ENCODE measurements around the gene PPP2R3A.

The PPP2R3A gene

GRCh38 chr3:135975053-135975452 is 9.5 kb downstream of the PPP2R3A start:
- Histone ChIP-seq H2BK15ac (ENCODE audit: low read length) (no peak overlapping the region), H2BK120ac (ENCODE audit: low read depth, low read length) (no peak overlapping the region), H4K91ac (ENCODE audit: low read depth, low read length, poor library complexity) (no peak overlapping the region), H3K18ac (ENCODE audit: low read length) (no peak overlapping the region), H3K23ac (ENCODE audit: low read depth, low read length, poor library complexity) (no peak overlapping the region), H3K9me3 (replicated peaks in 1 of 2; ENCODE audit: control insufficient read depth in 2 of 2, insufficient read depth in 1 of 2, low read depth in 1 of 2, low read length in 2 of 2) (no peaks in the 10 kb centered on the region), H3K4me1 (ENCODE audit: control insufficient read depth in 2 of 2, insufficient read depth in 1 of 2, low read depth in 1 of 2, low read length in 2 of 2) (peaks cover 6 to 13% of the 10 kb centered on the region in 2 donors), H3K4me2 (ENCODE audit: insufficient read depth, low read length, poor library complexity, severe bottlenecking) (no peak overlapping the region), H3K9ac (ENCODE audit: low read depth, low read length, poor library complexity) (no peak overlapping the region), H3K27ac (replicated peaks; ENCODE audit: low read length) (no peak overlapping the region), H3K79me1 (ENCODE audit: low read depth, low read length) (no peaks in the 10 kb centered on the region), H2BK5ac (ENCODE audit: low read length) (no peak overlapping the region), H3K14ac (ENCODE audit: low read length) (no peak overlapping the region), H3K4me3 (ENCODE audit: low read length in 2 of 2) (no peak overlapping the region), H3K4ac (ENCODE audit: low read length) (no peak overlapping the region), H2AFZ (ENCODE audit: low read length) (no peak overlapping the region), H2BK12ac (ENCODE audit: low read length) (no peak overlapping the region), H2AK5ac (ENCODE audit: low read depth, low read length) (no peak overlapping the region), H3K36me3 (replicated peaks in 1 of 2; ENCODE audit: control insufficient read depth in 2 of 2, insufficient read depth in 2 of 2, low read length in 2 of 2) (no peaks in the 10 kb centered on the region), H4K8ac (ENCODE audit: low read depth, low read length) (no peak overlapping the region), H3K27me3 (ENCODE audit: control insufficient read depth in 3 of 3, insufficient read depth in 3 of 3, low read depth in 1 of 3, low read length in 3 of 3) (no peaks in the 10 kb centered on the region)
- DNase-seq (ENCODE audit: low spot score): no peak

DNA sequence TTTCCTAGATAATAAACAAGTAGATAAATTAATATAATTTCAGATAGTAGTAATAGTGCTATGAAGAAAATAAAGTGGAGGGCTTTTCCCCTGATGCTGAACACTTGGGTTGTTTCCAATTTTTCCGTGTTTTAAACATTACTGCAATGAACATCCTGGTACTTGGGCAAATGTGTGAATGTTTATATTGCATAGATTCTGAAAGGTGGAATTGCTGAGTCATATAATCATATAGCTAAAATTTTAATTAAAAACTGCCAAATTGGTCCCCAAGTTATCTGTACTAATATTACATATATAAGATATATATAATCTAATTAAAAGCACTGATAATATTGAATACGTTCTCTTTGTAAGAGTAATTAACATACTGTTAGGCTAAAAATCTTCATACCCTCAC is 10.0 kb downstream of the PPP2R3A start:
- no peak overlapping the region for H2BK120ac ChIP-seq (ENCODE audit: low read depth, low read length)
- peaks cover 0 to under 1% of the 10 kb centered on the region in 2 donors for H3K36me3 ChIP-seq (replicated peaks in 1 of 2; ENCODE audit: control insufficient read depth in 2 of 2, insufficient read depth in 2 of 2, low read length in 2 of 2)
- H3K27ac ChIP-seq (replicated peaks; ENCODE audit: low read length): no peak overlapping the region
- no peak overlapping the region for H4K91ac ChIP-seq (ENCODE audit: low read depth, low read length, poor library complexity)
- H3K79me1 ChIP-seq (ENCODE audit: low read depth, low read length): no peaks in the 10 kb centered on the region
- H2BK15ac ChIP-seq (ENCODE audit: low read length): no peak overlapping the region
- no peak overlapping the region for H3K9ac ChIP-seq (ENCODE audit: low read depth, low read length, poor library complexity)
- no peak for DNase-seq (ENCODE audit: low spot score)
- H2AK5ac ChIP-seq (ENCODE audit: low read depth, low read length): no peak overlapping the region
- H3K4me2 ChIP-seq (ENCODE audit: insufficient read depth, low read length, poor library complexity, severe bottlenecking): no peak overlapping the region
- no peaks in the 10 kb centered on the region for H3K9me3 ChIP-seq (replicated peaks in 1 of 2; ENCODE audit: control insufficient read depth in 2 of 2, insufficient read depth in 1 of 2, low read depth in 1 of 2, low read length in 2 of 2)
- H3K27me3 ChIP-seq (ENCODE audit: control insufficient read depth in 3 of 3, insufficient read depth in 3 of 3, low read depth in 1 of 3, low read length in 3 of 3): no peaks in the 10 kb centered on the region
- no peak overlapping the region for H2BK5ac ChIP-seq (ENCODE audit: low read length)
- no peak overlapping the region for H2AFZ ChIP-seq (ENCODE audit: low read length)
- H3K18ac ChIP-seq (ENCODE audit: low read length): no peak overlapping the region
- H4K8ac ChIP-seq (ENCODE audit: low read depth, low read length): no peak overlapping the region
- no peak overlapping the region for H3K4ac ChIP-seq (ENCODE audit: low read length)
- no peak overlapping the region for H3K14ac ChIP-seq (ENCODE audit: low read length)
- no CpG with 5 or more reads among the region's 2 CpGs for WGBS, 2 donors (ENCODE audit: extremely low coverage in 2 of 2, insufficient read length in 2 of 2, insufficient replicate concordance in 1 of 2)
- peaks cover 6 to 13% of the 10 kb centered on the region in 2 donors for H3K4me1 ChIP-seq (ENCODE audit: control insufficient read depth in 2 of 2, insufficient read depth in 1 of 2, low read depth in 1 of 2, low read length in 2 of 2)
- H2BK12ac ChIP-seq (ENCODE audit: low read length): no peak overlapping the region
- H3K23ac ChIP-seq (ENCODE audit: low read depth, low read length, poor library complexity): no peak overlapping the region
- no peak overlapping the region for H3K4me3 ChIP-seq (ENCODE audit: low read length in 2 of 2)

DNA sequence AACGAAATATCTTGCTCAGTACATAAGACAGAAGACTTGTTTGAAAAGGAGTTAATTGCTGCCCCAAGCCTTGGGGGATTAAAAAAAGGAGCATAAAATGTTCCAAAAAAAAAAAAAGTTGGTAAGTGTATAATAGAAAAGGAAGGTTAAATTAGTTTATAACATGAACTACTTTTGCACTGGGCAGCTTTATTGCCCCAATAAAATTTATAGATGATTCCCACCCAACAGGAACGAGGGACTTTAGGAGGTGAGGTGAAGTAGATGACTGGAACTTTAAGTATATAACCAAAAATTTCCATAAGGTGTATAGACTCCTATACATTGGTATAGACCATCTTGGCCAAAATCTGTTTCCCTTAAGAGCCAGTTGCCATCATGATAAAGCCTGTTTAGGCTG is 14.8 kb downstream of the PPP2R3A start:
- Histone ChIP-seq H2AFZ (ENCODE audit: low read length) (no peak overlapping the region), H3K27ac (replicated peaks; ENCODE audit: low read length) (no peak overlapping the region), H4K8ac (ENCODE audit: low read depth, low read length) (no peak overlapping the region), H2BK120ac (ENCODE audit: low read depth, low read length) (no peak overlapping the region), H3K4me2 (ENCODE audit: insufficient read depth, low read length, poor library complexity, severe bottlenecking) (no peak overlapping the region), H3K4ac (ENCODE audit: low read length) (no peak overlapping the region), H3K79me1 (ENCODE audit: low read depth, low read length) (no peaks in the 10 kb centered on the region), H3K14ac (ENCODE audit: low read length) (no peak overlapping the region), H2AK5ac (ENCODE audit: low read depth, low read length) (no peak overlapping the region), H3K4me1 (ENCODE audit: control insufficient read depth in 2 of 2, insufficient read depth in 1 of 2, low read depth in 1 of 2, low read length in 2 of 2) (no peaks in the 10 kb centered on the region), H3K36me3 (replicated peaks in 1 of 2; ENCODE audit: control insufficient read depth in 2 of 2, insufficient read depth in 2 of 2, low read length in 2 of 2) (peaks cover 0 to 2% of the 10 kb centered on the region in 2 donors), H3K23ac (ENCODE audit: low read depth, low read length, poor library complexity) (no peak overlapping the region), H3K9ac (ENCODE audit: low read depth, low read length, poor library complexity) (no peak overlapping the region), H2BK15ac (ENCODE audit: low read length) (no peak overlapping the region), H2BK5ac (ENCODE audit: low read length) (no peak overlapping the region), H3K9me3 (replicated peaks in 1 of 2; ENCODE audit: control insufficient read depth in 2 of 2, insufficient read depth in 1 of 2, low read depth in 1 of 2, low read length in 2 of 2) (peaks cover 0 to 2% of the 10 kb centered on the region in 2 donors), H4K91ac (ENCODE audit: low read depth, low read length, poor library complexity) (no peak overlapping the region), H2BK12ac (ENCODE audit: low read length) (no peak overlapping the region), H3K27me3 (ENCODE audit: control insufficient read depth in 3 of 3, insufficient read depth in 3 of 3, low read depth in 1 of 3, low read length in 3 of 3) (no peaks in the 10 kb centered on the region), H3K18ac (ENCODE audit: low read length) (no peak overlapping the region), H3K4me3 (ENCODE audit: low read length in 2 of 2) (no peak overlapping the region)
- WGBS, 2 donors (ENCODE audit: extremely low coverage in 2 of 2, insufficient read length in 2 of 2, insufficient replicate concordance in 1 of 2): no CpG with 5 or more reads among the region's 2 CpGs
- no peak for DNase-seq (ENCODE audit: low spot score)

- Histone ChIP-seq H3K27ac (replicated peaks; ENCODE audit: low read length) (no peak overlapping the region), H2AK5ac (ENCODE audit: low read depth, low read length) (no peak overlapping the region), H3K23ac (ENCODE audit: low read depth, low read length, poor library complexity) (no peak overlapping the region), H4K91ac (ENCODE audit: low read depth, low read length, poor library complexity) (no peak overlapping the region), H3K9ac (ENCODE audit: low read depth, low read length, poor library complexity) (no peak overlapping the region), H3K36me3 (replicated peaks in 1 of 2; ENCODE audit: control insufficient read depth in 2 of 2, insufficient read depth in 2 of 2, low read length in 2 of 2) (peaks cover 0 to 4% of the 10 kb centered on the region in 2 donors), H3K9me3 (replicated peaks in 1 of 2; ENCODE audit: control insufficient read depth in 2 of 2, insufficient read depth in 1 of 2, low read depth in 1 of 2, low read length in 2 of 2) (peaks cover 0 to 2% of the 10 kb centered on the region in 2 donors), H2BK15ac (ENCODE audit: low read length) (no peak overlapping the region), H3K4me2 (ENCODE audit: insufficient read depth, low read length, poor library complexity, severe bottlenecking) (no peak overlapping the region), H2BK5ac (ENCODE audit: low read length) (no peak overlapping the region), H3K79me1 (ENCODE audit: low read depth, low read length) (no peaks in the 10 kb centered on the region), H3K4ac (ENCODE audit: low read length) (no peak overlapping the region), H2BK12ac (ENCODE audit: low read length) (no peak overlapping the region), H3K14ac (ENCODE audit: low read length) (no peak overlapping the region), H3K4me3 (ENCODE audit: low read length in 2 of 2) (no peak overlapping the region), H3K27me3 (ENCODE audit: control insufficient read depth in 3 of 3, insufficient read depth in 3 of 3, low read depth in 1 of 3, low read length in 3 of 3) (no peaks in the 10 kb centered on the region), H2AFZ (ENCODE audit: low read length) (no peak overlapping the region), H3K18ac (ENCODE audit: low read length) (no peak overlapping the region), H4K8ac (ENCODE audit: low read depth, low read length) (no peak overlapping the region), H3K4me1 (ENCODE audit: control insufficient read depth in 2 of 2, insufficient read depth in 1 of 2, low read depth in 1 of 2, low read length in 2 of 2) (no peaks in the 10 kb centered on the region), H2BK120ac (ENCODE audit: low read depth, low read length) (no peak overlapping the region)
- WGBS, 2 donors (ENCODE audit: extremely low coverage in 2 of 2, insufficient read length in 2 of 2, insufficient replicate concordance in 1 of 2): no CpG with 5 or more reads among the region's 4 CpGs
- no peak for DNase-seq (ENCODE audit: low spot score)
Measured at GRCh38 chr3:135981701-135982403, 16.3 kb downstream of the PPP2R3A start.

Data from neuronal stem cell (in vitro differentiated cells).